GM19043 (cell line): ENCODE measurements around the gene NPLOC4.

Experiments used
- ATAC-seq: cut with Tn5 transposase; IDR thresholded peaks from one replicate; pipeline ENCODE4 v1.9.1; 2021; ENCODE audit warnings: low read depth; ENCODE audit not compliant: unreplicated experiment

Gene NPLOC4

GRCh38 chr17:81550830-81551457 is 86.0 kb downstream of the NPLOC4 start:
- no peak for ATAC-seq

- no peak for ATAC-seq
Observed at GRCh38 chr17:81550285-81550684, 86.6 kb downstream of the NPLOC4 start.

GRCh38 chr17:81549826-81550225 is 87.1 kb downstream of the NPLOC4 start:
- ATAC-seq, result no peak

GRCh38 chr17:81549031-81549557 is 87.8 kb downstream of the NPLOC4 start:
- ATAC-seq, result no peak

- ATAC-seq, result no peak
Observed at GRCh38 chr17:81547614-81547982, 89.3 kb downstream of the NPLOC4 start.

- ATAC-seq, result no peak
Observed at GRCh38 chr17:81546906-81547613, 89.9 kb downstream of the NPLOC4 start.

GRCh38 chr17:81545160-81545949 is 91.6 kb downstream of the NPLOC4 start:
- no peak for ATAC-seq

- ATAC-seq, result no peak
Observed at GRCh38 chr17:81544281-81544974, 92.5 kb downstream of the NPLOC4 start.

GRCh38 chr17:81543756-81544155 is 93.2 kb downstream of the NPLOC4 start:
- no peak for ATAC-seq

GRCh38 chr17:81543339-81543675 is 93.6 kb downstream of the NPLOC4 start:
- ATAC-seq, result no peak

- ATAC-seq, result no peak
Observed at GRCh38 chr17:81542431-81543338, 94.2 kb downstream of the NPLOC4 start.

GRCh38 chr17:81541123-81541522 is 95.8 kb downstream of the NPLOC4 start:
- no peak for ATAC-seq

GRCh38 chr17:81540676-81541027 is 96.3 kb downstream of the NPLOC4 start:
- ATAC-seq, result no peak

GRCh38 chr17:81539961-81540675 is 96.8 kb downstream of the NPLOC4 start:
- no peak for ATAC-seq

- ATAC-seq, result no peak
Observed at GRCh38 chr17:81539571-81539900, 97.4 kb downstream of the NPLOC4 start.

- no peak for ATAC-seq
Observed at GRCh38 chr17:81538651-81539570, 98.0 kb downstream of the NPLOC4 start.

GRCh38 chr17:81537856-81538555 is 98.9 kb downstream of the NPLOC4 start:
- no peak for ATAC-seq

GRCh38 chr17:81537343-81537855 is 99.5 kb downstream of the NPLOC4 start:
- ATAC-seq, result no peak
